A549 (cell line): ENCODE results near the gene RPP21. TPM values are rescaled to one million over a fixed set of nuclear protein-coding genes. Genes with fewer than 3 reads are reported as not detected.

Experiments used
- ATAC-seq, 2 experiments: fragments of 200-7000 bp in 1 of 2; fragments of >200 bp in 1 of 2; cut with Nextera tagmentation in 1 of 2; cut with Tn5 transposase in 1 of 2; 3 replicates each; pipeline versions ENCODE4 v1.8.0 to v1.9.1; 2018 to 2020; ENCODE audit warnings: mild to moderate bottlenecking in 1 of 2, moderate library complexity in 1 of 2
- CTCF ChIA-PET: fragments of 300-600 bp; sonication (Branson Sonifier 250); formaldehyde crosslinking; extraction: SDS; loops from one replicate; lab custom pipeline; 2021; ENCODE audit warnings: antibody characterized with exemption, inconsistent platforms; lab: Yijun Ruan, JAX
- POLR2A ChIA-PET: fragments of 350-600 bp; formaldehyde crosslinking; extraction: SDS; loops from one replicate; lab custom pipeline; 2021; ENCODE audit warnings: antibody characterized with exemption, inconsistent platforms; lab: Yijun Ruan, JAX
- DNase-seq, 2 experiments: peaks; one replicate each; pipeline versions ENCODE4 v3.0.0 to v3.0.0-alpha.2; 2011 to 2016; ENCODE audit warnings: low read depth in 1 of 2, low spot score in 1 of 2
- FAIRE-seq: peaks from 2 replicates; lab custom pipeline; 2011; peaks lifted over from hg19 to GRCh38; lab: Jason Lieb, UNC
- H3K27ac ChIP-seq, 2 experiments: fragments of >200 bp; sonication (Bioruptor Twin); formaldehyde crosslinking; 3 replicates each; pipeline ENCODE4 v1.5.1; 2016 to 2017
- H3K4me1 ChIP-seq: fragments of >200 bp; sonication (Bioruptor Twin); formaldehyde crosslinking; 3 replicates; pipeline ENCODE4 v1.6.1; 2016
- H3K4me2 ChIP-seq: fragments of >200 bp; sonication (Bioruptor Twin); formaldehyde crosslinking; 3 replicates; pipeline ENCODE4 v1.6.1; 2016
- H3K4me3 ChIP-seq: fragments of >200 bp; sonication (Bioruptor Twin); formaldehyde crosslinking; 3 replicates; pipeline ENCODE4 v1.5.1; 2016
- H3K9me3 ChIP-seq: fragments of >200 bp; sonication (Bioruptor Twin); formaldehyde crosslinking; 3 replicates; pipeline ENCODE4 v1.6.1; 2016
- ATOH8 ChIP-seq: fragments of 250-450 bp; sonication (Bioruptor Pico); IDR thresholded peaks from 2 replicates; pipeline ENCODE4 v1.5.0; 2020; ENCODE audit warnings: low read depth, mild to moderate bottlenecking, moderate library complexity
- BCL3 ChIP-seq: fragments of >200 bp; sonication (Bioruptor Twin); formaldehyde crosslinking; IDR thresholded peaks from 3 replicates; pipeline ENCODE4 v1.6.1; 2016
- BHLHE40 ChIP-seq: IDR thresholded peaks from 2 replicates; pipeline ENCODE4 v1.6.1; 2012; ENCODE audit warnings: low read depth, low read length, inconsistent platforms
- CHD2 ChIP-seq: fragments of 150-350 bp; IDR thresholded peaks from 2 replicates; pipeline ENCODE4 v1.6.1; 2014; ENCODE audit warnings: low read length; ENCODE audit not compliant: partially characterized antibody
- CHD4 ChIP-seq: fragments of 200-600 bp; sonication (generic); IDR thresholded peaks from 2 replicates; pipeline ENCODE4 v1.6.1; 2016; ENCODE audit warnings: antibody characterized with exemption, mild to moderate bottlenecking, borderline replicate concordance
- EP300 ChIP-seq, 2 experiments: fragments of >200 bp; sonication (Bioruptor Twin); formaldehyde crosslinking; IDR thresholded peaks; 2 replicates in 1 of 2; 3 replicates in 1 of 2; pipeline ENCODE4 v1.6.1; 2016 to 2017
- ESRRA ChIP-seq: fragments of 150-350 bp; IDR thresholded peaks from 2 replicates; pipeline ENCODE4 v1.6.1; 2014; ENCODE audit warnings: mild to moderate bottlenecking, low read length, borderline replicate concordance
- FOSB ChIP-seq: fragments of 250-450 bp; sonication (Bioruptor Pico); IDR thresholded peaks from 2 replicates; pipeline ENCODE4 v1.5.0; 2020; ENCODE audit warnings: mild to moderate bottlenecking, moderate library complexity
- FOSL2 ChIP-seq, 2 experiments: fragments of 450-650 bp in 1 of 2; fragments of >200 bp in 1 of 2; sonication (Bioruptor Twin) in 1 of 2; formaldehyde crosslinking; IDR thresholded peaks; 2 replicates each; pipeline versions ENCODE4 v1.5.0 to v1.6.1; 2016 to 2020; ENCODE audit warnings: mild to moderate bottlenecking in 1 of 2, moderate library complexity in 1 of 2
- FOXS1 ChIP-seq: fragments of 250-450 bp; sonication (Bioruptor Pico); IDR thresholded peaks from 2 replicates; pipeline ENCODE4 v1.5.0; 2020; ENCODE audit warnings: mild to moderate bottlenecking, moderate library complexity
- GATA3 ChIP-seq: IDR thresholded peaks from 2 replicates; pipeline ENCODE4 v1.6.1; 2012; ENCODE audit warnings: borderline replicate concordance
- HDAC2 ChIP-seq: fragments of 200-600 bp; sonication (generic); IDR thresholded peaks from 2 replicates; pipeline ENCODE4 v1.6.1; 2016
- HEYL ChIP-seq: fragments of 250-450 bp; sonication (Bioruptor Pico); IDR thresholded peaks from 2 replicates; pipeline ENCODE4 v1.8.0; 2021; ENCODE audit warnings: mild to moderate bottlenecking, moderate library complexity
- JUN ChIP-seq, 2 experiments: fragments of >200 bp; sonication (Bioruptor Twin); formaldehyde crosslinking; IDR thresholded peaks; 2 replicates in 1 of 2; 3 replicates in 1 of 2; pipeline ENCODE4 v1.6.1; 2016 to 2017
- MAZ ChIP-seq: fragments of 150-350 bp; IDR thresholded peaks from 2 replicates; pipeline ENCODE4 v1.6.1; 2014; ENCODE audit warnings: antibody characterized with exemption, low read depth, low read length, borderline replicate concordance
- MYC ChIP-seq: IDR thresholded peaks from 2 replicates; pipeline ENCODE4 v1.6.1; 2012; ENCODE audit warnings: mild to moderate bottlenecking, inconsistent platforms, low read length, improper control_type of control experiment, borderline replicate concordance
- RARB ChIP-seq: fragments of 250-450 bp; sonication (Bioruptor Pico); IDR thresholded peaks from 2 replicates; pipeline ENCODE4 v1.8.0; 2021; ENCODE audit warnings: mild to moderate bottlenecking, moderate library complexity
- RCOR1 ChIP-seq: fragments of 150-350 bp; IDR thresholded peaks from 2 replicates; pipeline ENCODE4 v1.6.1; 2014; ENCODE audit warnings: antibody characterized with exemption, low read length, low read depth
- REST ChIP-seq: fragments of 200-600 bp; sonication (generic); IDR thresholded peaks from 2 replicates; pipeline ENCODE4 v1.6.1; 2016; ENCODE audit warnings: antibody characterized with exemption, mild to moderate bottlenecking, moderate library complexity
- SMC3 ChIP-seq: fragments of >200 bp; sonication (Bioruptor Twin); formaldehyde crosslinking; IDR thresholded peaks from 3 replicates; pipeline ENCODE4 v1.6.1; 2018; ENCODE audit warnings: inconsistent platforms
- SREBF2 ChIP-seq: fragments of 450-650 bp; IDR thresholded peaks from 2 replicates; pipeline ENCODE4 v1.6.1; 2014; ENCODE audit warnings: mild to moderate bottlenecking, moderate library complexity
- WGBS: methylation state at CpG from one replicate; pipeline ENCODE4 v1.1.6; 2017; ENCODE audit errors: missing lambda C conversion rate; 5-methylcytosine and 5-hydroxymethylcytosine counted together
- polyA plus RNA-seq, 4 experiments: library from polyadenylated mRNA; depleted of rRNA in 3 of 4; stranded (reverse); fragments of >200 nt; fragmentation: RNase III in 1 of 4; extraction: RNeasy Plus Mini Kit Qiagen cat#74134 plus additional on column Dnase treatment in 1 of 4; gene quantifications; 2 replicates in 3 of 4; 3 replicates in 1 of 4; pipeline ENCODE4 v1.2.3, GENCODE V29; 2011 to 2017

RPP21 gene
- polyA plus RNA-seq, 2 of the 4 experiments (the other 2 are of a cell fraction): 33.6 to 54.8 TPM

DNA sequence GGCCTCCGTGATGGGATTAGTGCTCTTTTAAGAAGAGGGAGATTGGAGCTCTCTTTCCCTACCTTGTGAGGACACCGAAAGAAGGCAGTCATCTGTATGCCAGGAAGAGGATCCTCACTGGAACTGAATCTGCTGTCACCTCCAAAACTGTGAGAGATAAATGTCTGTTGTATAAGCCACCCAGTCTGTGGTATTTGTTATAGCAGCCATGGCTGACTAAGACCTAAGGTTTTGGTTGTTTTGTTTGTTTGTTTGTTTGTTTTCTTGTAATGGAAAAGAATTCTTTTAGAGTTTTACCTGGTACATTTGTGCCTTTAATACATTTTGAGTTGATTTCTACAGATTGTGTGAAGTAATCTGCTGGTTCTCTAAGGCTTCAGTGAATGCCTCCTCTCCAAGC is 7.6 kb downstream of the RPP21 start:
- ATAC-seq: no peak
- TF ChIP-seq MAZ (no peak), FOXS1 (no peak)
- TF ChIP-seq, all 56 proteins: peak for 0
- Histone ChIP-seq H3K4me2 (no peak overlapping the region), H3K9me3 (no peaks in the 10 kb centered on the region), H3K4me3 (no peak overlapping the region), H3K27ac (no peak overlapping the region), H3K4me1 (no peaks in the 10 kb centered on the region)
- WGBS: 53% methylated on average over 2 of the region's 2 CpGs
- FAIRE-seq (no peak), DNase-seq (no peak)
- CTCF ChIA-PET: no interaction called here
- POLR2A ChIA-PET: no interaction called here

- Histone ChIP-seq H3K4me2 (no peak overlapping the region), H3K4me1 (no peaks in the 10 kb centered on the region), H3K27ac (no peak overlapping the region), H3K9me3 (no peaks in the 10 kb centered on the region), H3K4me3 (no peak overlapping the region)
- DNase-seq (no peak), ATAC-seq (no peak), FAIRE-seq (no peak)
- WGBS: 45% methylated on average over 4 of the region's 4 CpGs
- POLR2A ChIA-PET: no interaction called here
- TF ChIP-seq BHLHE40 (no peak), FOSB (CRISPR knock-in tag) (no peak), HEYL (no peak), GATA3 (no peak), CHD4 (no peak), ATOH8 (CRISPR knock-in tag) (no peak), CHD2 (no peak), EP300 (IDR thresholded peaks at IDR 0.05) (no peak), RCOR1 (no peak), SREBF2 (no peak), BCL3 (no peak), MYC (no peak), RARB (CRISPR knock-in tag) (no peak), SMC3 (no peak), ESRRA (no peak), JUN (IDR thresholded peaks at IDR 0.05) (no peak), FOSL2 (IDR thresholded peaks at IDR 0.05) (no peak), FOSL2 (CRISPR knock-in tag; IDR thresholded peaks at IDR 0.05) (no peak), REST (no peak), HDAC2 (no peak)
- TF ChIP-seq, all 56 proteins: peak for 0
- CTCF ChIA-PET: no interaction called here
These were observed 10.3 kb downstream of the RPP21 start for GRCh38 chr6:30355281-30355680.
